Activated CD8-positive, alpha-beta T cell treated with anti-CD3 and anti-CD28 coated beads for 36 hours (primary cell): ENCODE measurements around the gene ANXA11. TPM values are rescaled to one million over a fixed set of nuclear protein-coding genes. Genes with fewer than 3 reads are reported as not detected.

Source experiments
- ATAC-seq: fragments of 200-7000 bp; cut with Tn5 transposase; one replicate; pipeline ENCODE4 v1.10.0; 2021; ENCODE audit warnings: mild to moderate bottlenecking, moderate library complexity
- CTCF ChIA-PET: fragments of 350-600 bp; sonication (Branson Sonifier 250); formaldehyde crosslinking; loops from one replicate; lab custom pipeline; 2021; ENCODE audit warnings: antibody characterized with exemption; lab: Charles Lee
- POLR2A ChIA-PET: fragments of 350-600 bp; sonication (Branson Sonifier 250); formaldehyde crosslinking; loops from one replicate; lab custom pipeline; 2021; ENCODE audit warnings: antibody characterized with exemption; lab: Charles Lee
- DNase-seq: peaks from one replicate; pipeline ENCODE4 v3.0.0-alpha.2; 2020
- H3K27ac Mint-ChIP-seq: one replicate; pipeline ENCODE4 v1.8.0; 2021; ENCODE audit warnings: mild to moderate bottlenecking, mixed read lengths
- H3K27me3 Mint-ChIP-seq: one replicate; pipeline ENCODE4 v1.8.0; 2021; ENCODE audit warnings: mixed read lengths
- H3K36me3 Mint-ChIP-seq: one replicate; pipeline ENCODE4 v1.8.0; 2021; ENCODE audit warnings: low read depth, mixed read lengths
- H3K4me1 Mint-ChIP-seq: one replicate; pipeline ENCODE4 v1.8.0; 2021; ENCODE audit warnings: low read depth, mixed read lengths
- H3K4me3 Mint-ChIP-seq: one replicate; pipeline ENCODE4 v1.8.0; 2021; ENCODE audit warnings: mild to moderate bottlenecking, moderate library complexity, mixed read lengths
- H3K9me3 Mint-ChIP-seq: one replicate; pipeline ENCODE4 v1.8.0; 2021; ENCODE audit warnings: mixed read lengths
- intact Hi-C: fragments of 100-400 bp; cut with micrococcal nuclease; formaldehyde crosslinking; loops from one replicate; pipeline ENCODE4 v1.10.0; 2022
- total RNA-seq, 2 experiments: library from RNA; stranded (reverse); gene quantifications; one replicate each; pipeline ENCODE4 v1.2.3, GENCODE V29; 2021
- TF ChIP-seq, protein P1 (sequence below): fragments of 200-600 bp; IDR thresholded peaks from one replicate; pipeline ENCODE4 v1.8.0; 2022; ENCODE audit warnings: antibody characterized with exemption, mild to moderate bottlenecking

The ANXA11 gene
- total RNA-seq, 2 experiments from 2014 or later: 226 to 238 TPM

DNA sequence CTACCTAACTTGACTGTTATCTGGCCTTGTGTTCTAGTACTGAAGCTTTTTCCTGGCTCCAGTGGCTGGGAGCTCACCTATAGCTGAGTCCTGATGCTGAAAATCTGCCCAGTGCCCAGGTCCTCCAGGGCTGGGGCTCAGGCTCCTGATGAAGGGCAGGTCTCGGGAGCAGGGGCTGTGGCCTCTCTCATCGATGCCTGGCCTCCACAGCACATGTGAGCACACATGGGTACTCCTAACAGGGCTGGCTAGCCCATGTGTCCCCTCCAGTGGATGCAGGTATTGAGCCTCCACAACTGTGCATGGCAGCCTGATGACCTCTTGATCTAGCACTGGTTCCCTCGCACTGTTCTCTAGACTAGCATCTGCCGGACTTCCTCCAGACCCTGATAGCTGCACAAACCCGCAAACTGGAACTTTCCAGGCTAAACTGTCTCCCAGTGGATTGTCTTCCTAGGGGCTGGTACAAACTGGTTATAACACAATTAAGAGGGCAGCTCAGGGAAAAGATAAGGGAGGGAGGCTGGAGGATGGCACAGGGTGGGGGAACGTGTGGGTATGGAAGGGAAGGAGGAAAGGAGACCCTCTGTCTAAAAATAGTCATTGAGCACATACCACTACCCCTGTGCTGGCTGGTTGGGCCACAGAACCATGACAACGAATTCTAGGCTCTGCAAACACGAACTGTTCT lies 37.7 kb downstream of the ANXA11 start:
- no peak for DNase-seq
- POLR2A ChIA-PET: interaction anchor here (1.3 to 1.8 kb wide), 3 partner anchors 10 to 20 kb away, joined by 4 to 5 read pairs (median 5); no protein-coding TSS in a partner anchor

DNA sequence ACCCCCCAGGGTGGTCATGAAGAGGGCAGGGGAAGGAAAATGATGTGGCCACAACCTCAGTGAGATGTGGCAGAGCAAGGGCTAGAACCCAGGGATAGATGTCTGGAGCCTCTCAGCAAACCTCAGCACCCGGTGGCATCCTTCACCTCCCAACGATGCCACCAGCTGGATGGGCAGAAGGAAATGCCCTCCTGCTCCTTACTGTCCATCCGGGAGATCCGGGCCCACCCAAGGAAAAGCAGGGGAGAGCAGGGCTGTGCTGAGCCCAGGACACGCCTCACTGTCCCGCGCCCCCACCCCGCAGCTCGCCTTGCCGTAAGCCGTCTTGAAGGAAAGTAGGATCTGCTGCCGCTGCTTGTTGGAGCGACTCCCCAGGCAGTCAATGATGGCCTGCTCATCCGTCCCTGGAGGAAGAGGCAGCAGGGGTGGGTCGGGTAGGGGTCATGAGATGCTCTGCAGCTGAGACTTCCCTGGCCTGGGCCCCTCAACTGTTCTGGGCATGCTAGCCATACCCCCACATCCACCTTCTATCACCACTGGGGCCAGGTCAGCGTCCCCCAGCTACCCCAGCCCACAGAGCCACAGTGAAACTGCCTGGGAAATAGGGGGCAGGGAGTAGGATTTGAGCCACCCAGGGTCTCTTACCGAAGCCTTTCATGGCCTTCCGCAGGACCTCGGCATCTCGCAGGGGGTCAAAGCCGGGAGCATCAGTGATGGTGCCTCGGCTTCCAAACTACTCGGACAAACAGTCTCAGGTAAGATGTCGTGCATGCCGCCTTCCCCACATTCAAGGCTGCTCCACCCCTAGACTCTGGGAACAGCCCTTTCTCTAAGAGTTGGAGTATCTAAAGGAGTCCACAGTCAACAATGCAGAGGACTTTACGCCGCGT lies 38.5 kb downstream of the ANXA11 start:
- TF ChIP-seq, protein P1, sequence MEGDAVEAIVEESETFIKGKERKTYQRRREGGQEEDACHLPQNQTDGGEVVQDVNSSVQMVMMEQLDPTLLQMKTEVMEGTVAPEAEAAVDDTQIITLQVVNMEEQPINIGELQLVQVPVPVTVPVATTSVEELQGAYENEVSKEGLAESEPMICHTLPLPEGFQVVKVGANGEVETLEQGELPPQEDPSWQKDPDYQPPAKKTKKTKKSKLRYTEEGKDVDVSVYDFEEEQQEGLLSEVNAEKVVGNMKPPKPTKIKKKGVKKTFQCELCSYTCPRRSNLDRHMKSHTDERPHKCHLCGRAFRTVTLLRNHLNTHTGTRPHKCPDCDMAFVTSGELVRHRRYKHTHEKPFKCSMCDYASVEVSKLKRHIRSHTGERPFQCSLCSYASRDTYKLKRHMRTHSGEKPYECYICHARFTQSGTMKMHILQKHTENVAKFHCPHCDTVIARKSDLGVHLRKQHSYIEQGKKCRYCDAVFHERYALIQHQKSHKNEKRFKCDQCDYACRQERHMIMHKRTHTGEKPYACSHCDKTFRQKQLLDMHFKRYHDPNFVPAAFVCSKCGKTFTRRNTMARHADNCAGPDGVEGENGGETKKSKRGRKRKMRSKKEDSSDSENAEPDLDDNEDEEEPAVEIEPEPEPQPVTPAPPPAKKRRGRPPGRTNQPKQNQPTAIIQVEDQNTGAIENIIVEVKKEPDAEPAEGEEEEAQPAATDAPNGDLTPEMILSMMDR: no peak
- no peak for ATAC-seq
- peak overlapping the region; percentile 85 for H3K27ac Mint-ChIP-seq
- ChIA-PET POLR2A (interaction anchor here (1.3 to 1.8 kb wide), 3 partner anchors 11 to 21 kb away, joined by 4 to 5 read pairs (median 5); no protein-coding TSS in a partner anchor), CTCF (interaction anchor here (1.5 kb wide), 1 partner anchor 55 kb away, joined by 7 read pairs; no protein-coding TSS in a partner anchor)
- no peaks in the 10 kb centered on the region for H3K9me3 Mint-ChIP-seq
- DNase-seq: no peak
- peaks cover 15% of the 10 kb centered on the region for H3K4me1 Mint-ChIP-seq
- no peaks in the 10 kb centered on the region for H3K27me3 Mint-ChIP-seq
- H3K36me3 Mint-ChIP-seq: peaks cover 32% of the 10 kb centered on the region
- H3K4me3 Mint-ChIP-seq: no peak overlapping the region
- intact Hi-C loops: no loop called here

More for the DNA sequence above, 37.7 kb downstream of the ANXA11 start:
- CTCF ChIA-PET: interaction anchor here (0.6 to 1.5 kb wide), 2 partner anchors 55 to 517 kb away, joined by 3 to 7 read pairs; no protein-coding TSS in a partner anchor
- peaks cover 15% of the 10 kb centered on the region for H3K4me1 Mint-ChIP-seq
- TF ChIP-seq, protein P1: no peak
- H3K27ac Mint-ChIP-seq: peak overlapping the region; percentile 38
- no peaks in the 10 kb centered on the region for H3K27me3 Mint-ChIP-seq
- intact Hi-C loops: no loop called here
- H3K36me3 Mint-ChIP-seq: peaks cover 32% of the 10 kb centered on the region
- H3K9me3 Mint-ChIP-seq: no peaks in the 10 kb centered on the region
- no peak for ATAC-seq
- H3K4me3 Mint-ChIP-seq: no peak overlapping the region

DNA sequence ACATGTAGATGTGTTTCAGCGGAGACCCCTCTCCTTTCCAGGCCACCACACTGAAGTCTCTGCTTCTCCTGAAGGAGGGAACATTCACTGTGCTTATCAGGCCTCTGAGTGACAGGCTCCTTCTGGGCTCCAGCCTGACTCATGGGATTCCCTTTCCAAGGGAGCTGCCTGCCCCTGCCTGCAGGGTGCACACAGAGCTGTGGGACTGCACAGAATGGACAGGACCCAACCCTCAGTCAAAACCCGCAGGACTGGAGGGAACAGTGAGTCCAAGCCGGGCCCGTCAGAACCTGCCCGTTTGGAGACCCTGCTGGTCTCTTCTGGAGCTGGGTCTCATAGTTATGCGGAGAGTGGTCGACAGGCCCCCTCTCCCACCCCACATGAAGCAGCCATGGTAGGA lies 40.2 kb downstream of the ANXA11 start:
- Mint-ChIP-seq H3K36me3 (peaks cover 44% of the 10 kb centered on the region), H3K27ac (peak overlapping the region; percentile 20), H3K4me1 (peaks cover 15% of the 10 kb centered on the region), H3K9me3 (no peaks in the 10 kb centered on the region), H3K27me3 (no peaks in the 10 kb centered on the region), H3K4me3 (no peak overlapping the region)
- TF ChIP-seq, protein P1: no peak
- DNase-seq (no peak), ATAC-seq (no peak)
- CTCF ChIA-PET: interaction anchor here (2.2 kb wide), 1 partner anchor 21 kb away, joined by 8 read pairs; no protein-coding TSS in a partner anchor
- intact Hi-C loops: no loop called here
- POLR2A ChIA-PET: interaction anchor here (0.7 to 0.9 kb wide), 2 partner anchors 39 to 163 kb away, joined by 3 read pairs; no protein-coding TSS in a partner anchor

DNA sequence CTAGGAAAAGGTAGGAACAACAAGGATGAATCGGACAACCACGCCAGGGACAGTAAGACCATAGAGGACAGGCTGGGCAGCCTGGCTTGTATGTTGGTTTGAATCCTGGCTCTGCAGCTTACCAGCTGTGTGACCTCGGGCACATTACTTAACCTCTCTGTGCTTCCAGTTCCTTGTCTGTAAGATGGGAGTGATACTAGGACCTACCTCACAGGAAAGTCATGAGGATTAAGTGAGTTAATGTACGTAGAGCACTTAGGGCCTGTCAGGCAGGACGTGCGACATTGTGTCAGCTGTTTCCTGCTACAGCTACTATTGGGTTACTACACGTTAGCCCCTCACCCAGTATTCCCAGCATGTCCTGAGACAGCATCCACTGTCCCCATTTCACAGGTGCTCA lies 40.7 kb downstream of the ANXA11 start:
- Mint-ChIP-seq H3K4me3 (no peak overlapping the region), H3K27me3 (no peaks in the 10 kb centered on the region), H3K9me3 (no peaks in the 10 kb centered on the region), H3K4me1 (peaks cover 10% of the 10 kb centered on the region), H3K27ac (no peak overlapping the region), H3K36me3 (peaks cover 45% of the 10 kb centered on the region)
- DNase-seq (no peak), ATAC-seq (no peak)
- TF ChIP-seq, protein P1: no peak
- intact Hi-C loops: no loop called here
- ChIA-PET POLR2A (interaction anchor here (0.7 to 0.9 kb wide), 2 partner anchors 27 to 164 kb away, joined by 3 read pairs; no protein-coding TSS in a partner anchor), CTCF (interaction anchor here (0.8 to 2.2 kb wide), 2 partner anchors 21 to 241 kb away, joined by 3 to 8 read pairs; no protein-coding TSS in a partner anchor)
